GM12874 (cell line): Measurements from ENCODE around the gene BARX2.

Experiments used
- TF ChIP-seq, protein P1 (sequence below): IDR thresholded peaks from 2 replicates; pipeline ENCODE4 v1.5.1; 2011; ENCODE audit warnings: low read depth, mild to moderate bottlenecking, control low read depth, low read length, moderate library complexity; ENCODE audit not compliant: insufficient read depth

The BARX2 gene

GRCh38 chr11:129348813-129349212 lies 26.8 kb upstream of the BARX2 start:
- TF ChIP-seq, protein P1, sequence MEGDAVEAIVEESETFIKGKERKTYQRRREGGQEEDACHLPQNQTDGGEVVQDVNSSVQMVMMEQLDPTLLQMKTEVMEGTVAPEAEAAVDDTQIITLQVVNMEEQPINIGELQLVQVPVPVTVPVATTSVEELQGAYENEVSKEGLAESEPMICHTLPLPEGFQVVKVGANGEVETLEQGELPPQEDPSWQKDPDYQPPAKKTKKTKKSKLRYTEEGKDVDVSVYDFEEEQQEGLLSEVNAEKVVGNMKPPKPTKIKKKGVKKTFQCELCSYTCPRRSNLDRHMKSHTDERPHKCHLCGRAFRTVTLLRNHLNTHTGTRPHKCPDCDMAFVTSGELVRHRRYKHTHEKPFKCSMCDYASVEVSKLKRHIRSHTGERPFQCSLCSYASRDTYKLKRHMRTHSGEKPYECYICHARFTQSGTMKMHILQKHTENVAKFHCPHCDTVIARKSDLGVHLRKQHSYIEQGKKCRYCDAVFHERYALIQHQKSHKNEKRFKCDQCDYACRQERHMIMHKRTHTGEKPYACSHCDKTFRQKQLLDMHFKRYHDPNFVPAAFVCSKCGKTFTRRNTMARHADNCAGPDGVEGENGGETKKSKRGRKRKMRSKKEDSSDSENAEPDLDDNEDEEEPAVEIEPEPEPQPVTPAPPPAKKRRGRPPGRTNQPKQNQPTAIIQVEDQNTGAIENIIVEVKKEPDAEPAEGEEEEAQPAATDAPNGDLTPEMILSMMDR: no peak

GRCh38 chr11:129352676-129353075 lies 23.0 kb upstream of the BARX2 start:
- TF ChIP-seq, protein P1: no peak

DNA sequence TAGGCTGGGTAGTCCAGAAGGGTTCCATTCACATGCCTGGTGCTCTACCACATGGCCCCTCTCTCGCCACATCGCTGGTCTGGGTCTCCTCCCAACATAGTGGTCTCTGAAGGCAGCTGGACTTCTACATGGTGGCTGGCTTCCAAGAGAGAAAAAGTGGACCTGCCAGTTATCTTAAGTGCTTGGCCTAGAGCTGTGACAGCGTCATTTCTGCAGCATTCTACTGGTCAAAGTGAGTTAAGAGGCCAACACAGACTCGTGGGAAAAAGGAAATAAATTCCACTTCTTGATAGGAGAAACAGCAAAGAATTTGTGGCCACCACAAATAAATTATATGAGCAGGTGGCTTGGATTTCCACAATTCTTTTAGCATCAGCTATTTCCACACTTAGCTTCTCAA lies 21.0 kb upstream of the BARX2 start:
- TF ChIP-seq, protein P1: no peak

GRCh38 chr11:129359748-129360147 lies 15.9 kb upstream of the BARX2 start:
- TF ChIP-seq, protein P1: no peak

GRCh38 chr11:129364143-129364654 lies 11.4 kb upstream of the BARX2 start:
- TF ChIP-seq, protein P1: peak; percentile 100

DNA sequence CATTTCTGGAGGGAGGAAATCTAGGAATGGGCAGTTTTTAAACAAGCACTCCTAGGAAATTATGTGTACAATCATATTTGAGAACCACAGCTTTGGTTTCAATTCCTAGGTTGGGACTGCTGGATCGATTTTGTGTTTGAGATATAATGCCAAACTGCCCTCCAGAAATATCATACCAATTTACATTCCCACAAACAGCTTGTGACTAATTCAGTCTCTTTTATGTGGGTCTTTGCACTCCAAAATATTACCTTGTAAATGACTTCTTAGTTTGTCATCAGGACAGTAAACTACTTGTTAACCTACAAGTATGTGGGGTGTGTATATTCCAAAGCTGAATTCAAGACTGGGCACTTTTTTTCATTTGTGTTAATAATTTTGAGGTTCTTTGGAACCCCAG lies 9.8 kb upstream of the BARX2 start:
- TF ChIP-seq, protein P1: no peak

GRCh38 chr11:129366737-129367597 lies 8.7 kb upstream of the BARX2 start:
- TF ChIP-seq, protein P1: no peak
